ENCODE data around the gene KIF2A.

DNA sequence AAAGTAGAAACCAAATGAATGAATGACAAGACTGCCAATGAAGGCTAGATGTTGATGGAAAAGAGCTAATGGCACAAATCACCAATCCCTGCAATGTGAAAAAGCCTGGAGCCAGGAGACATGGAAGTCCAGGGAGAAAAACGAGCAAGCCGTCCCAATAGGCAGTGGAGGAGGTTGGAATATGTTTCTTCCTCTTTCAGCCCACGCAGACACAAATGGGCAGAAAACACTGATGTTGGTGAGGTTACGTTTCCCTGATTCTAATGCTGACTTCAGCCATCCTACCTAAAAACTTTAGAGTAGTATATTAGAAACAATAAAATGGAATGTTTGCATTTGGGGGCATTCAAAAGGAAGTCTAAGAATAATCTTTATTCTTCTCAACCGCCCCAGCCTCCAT, 23.9 kb upstream of the KIF2A start:
- no peak for TF ChIP-seq CTCF (IDR thresholded peaks at IDR 0.05)
- TF ChIP-seq ZFX (IDR thresholded peaks at IDR 0.05; ENCODE audit: borderline replicate concordance): no peak

All from 22Rv1 (cell line).